Measurements from ENCODE around the gene CDC14B.

Gene CDC14B

GRCh38 chr9:96512240-96512639, 107.4 kb downstream of the CDC14B start:
- DNase-seq (ENCODE audit: low read depth): no peak
- no peak overlapping the region for H3K4me3 ChIP-seq (replicated peaks; ENCODE audit: low read depth, low read length)
- TF ChIP-seq, protein P1, sequence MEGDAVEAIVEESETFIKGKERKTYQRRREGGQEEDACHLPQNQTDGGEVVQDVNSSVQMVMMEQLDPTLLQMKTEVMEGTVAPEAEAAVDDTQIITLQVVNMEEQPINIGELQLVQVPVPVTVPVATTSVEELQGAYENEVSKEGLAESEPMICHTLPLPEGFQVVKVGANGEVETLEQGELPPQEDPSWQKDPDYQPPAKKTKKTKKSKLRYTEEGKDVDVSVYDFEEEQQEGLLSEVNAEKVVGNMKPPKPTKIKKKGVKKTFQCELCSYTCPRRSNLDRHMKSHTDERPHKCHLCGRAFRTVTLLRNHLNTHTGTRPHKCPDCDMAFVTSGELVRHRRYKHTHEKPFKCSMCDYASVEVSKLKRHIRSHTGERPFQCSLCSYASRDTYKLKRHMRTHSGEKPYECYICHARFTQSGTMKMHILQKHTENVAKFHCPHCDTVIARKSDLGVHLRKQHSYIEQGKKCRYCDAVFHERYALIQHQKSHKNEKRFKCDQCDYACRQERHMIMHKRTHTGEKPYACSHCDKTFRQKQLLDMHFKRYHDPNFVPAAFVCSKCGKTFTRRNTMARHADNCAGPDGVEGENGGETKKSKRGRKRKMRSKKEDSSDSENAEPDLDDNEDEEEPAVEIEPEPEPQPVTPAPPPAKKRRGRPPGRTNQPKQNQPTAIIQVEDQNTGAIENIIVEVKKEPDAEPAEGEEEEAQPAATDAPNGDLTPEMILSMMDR (IDR thresholded peaks at IDR 0.05; ENCODE audit: low read length, missing control alignments): no peak

GRCh38 chr9:96510258-96510657, 109.4 kb downstream of the CDC14B start:
- no peak for DNase-seq (ENCODE audit: low read depth)
- TF ChIP-seq, protein P1 (IDR thresholded peaks at IDR 0.05; ENCODE audit: low read length, missing control alignments): no peak
- no peak overlapping the region for H3K4me3 ChIP-seq (replicated peaks; ENCODE audit: low read depth, low read length)

DNA sequence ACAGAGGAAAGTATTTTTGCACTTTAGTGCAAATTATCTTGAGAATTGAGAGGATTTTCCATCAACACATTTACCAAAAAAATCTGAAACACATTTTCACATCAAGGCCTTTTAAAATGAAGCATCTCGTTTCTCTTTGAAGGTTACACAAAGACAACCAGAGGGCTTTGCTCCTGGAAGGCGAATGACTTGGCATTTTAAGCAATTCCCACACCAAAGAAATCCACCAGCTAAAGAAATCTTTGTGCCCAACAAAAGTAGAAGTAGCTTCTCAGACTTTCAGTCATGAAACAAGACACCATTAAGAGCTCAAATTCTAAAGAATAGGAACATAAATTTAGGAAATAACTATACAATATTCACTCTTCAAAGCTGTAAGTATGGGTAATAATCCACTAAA, 109.8 kb downstream of the CDC14B start:
- TF ChIP-seq, protein P1 (IDR thresholded peaks at IDR 0.05; ENCODE audit: low read length, missing control alignments): no peak
- no peak overlapping the region for H3K4me3 ChIP-seq (replicated peaks; ENCODE audit: low read depth, low read length)
- no peak for DNase-seq (ENCODE audit: low read depth)

DNA sequence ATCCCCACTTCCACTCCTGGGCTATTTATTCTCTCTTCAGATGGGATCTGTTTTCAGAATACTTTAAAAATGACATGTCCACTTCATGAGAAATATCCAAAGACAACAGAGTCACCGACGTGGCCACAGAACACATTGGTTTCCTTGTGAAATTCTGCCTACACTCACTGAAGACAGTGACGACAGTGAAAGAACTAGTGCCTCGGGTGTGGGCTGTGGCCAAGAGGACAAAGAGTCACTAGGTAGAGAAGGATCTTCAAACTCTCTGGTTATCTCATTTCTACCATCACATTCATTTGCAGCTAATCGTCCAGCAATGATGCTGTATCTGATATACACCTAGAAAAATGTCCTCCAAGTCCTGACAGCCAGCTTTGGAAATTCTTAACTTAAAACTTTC, 110.6 kb downstream of the CDC14B start:
- no peak for DNase-seq (ENCODE audit: low read depth)
- TF ChIP-seq, protein P1 (IDR thresholded peaks at IDR 0.05; ENCODE audit: low read length, missing control alignments): no peak
- no peak overlapping the region for H3K4me3 ChIP-seq (replicated peaks; ENCODE audit: low read depth, low read length)

DNA sequence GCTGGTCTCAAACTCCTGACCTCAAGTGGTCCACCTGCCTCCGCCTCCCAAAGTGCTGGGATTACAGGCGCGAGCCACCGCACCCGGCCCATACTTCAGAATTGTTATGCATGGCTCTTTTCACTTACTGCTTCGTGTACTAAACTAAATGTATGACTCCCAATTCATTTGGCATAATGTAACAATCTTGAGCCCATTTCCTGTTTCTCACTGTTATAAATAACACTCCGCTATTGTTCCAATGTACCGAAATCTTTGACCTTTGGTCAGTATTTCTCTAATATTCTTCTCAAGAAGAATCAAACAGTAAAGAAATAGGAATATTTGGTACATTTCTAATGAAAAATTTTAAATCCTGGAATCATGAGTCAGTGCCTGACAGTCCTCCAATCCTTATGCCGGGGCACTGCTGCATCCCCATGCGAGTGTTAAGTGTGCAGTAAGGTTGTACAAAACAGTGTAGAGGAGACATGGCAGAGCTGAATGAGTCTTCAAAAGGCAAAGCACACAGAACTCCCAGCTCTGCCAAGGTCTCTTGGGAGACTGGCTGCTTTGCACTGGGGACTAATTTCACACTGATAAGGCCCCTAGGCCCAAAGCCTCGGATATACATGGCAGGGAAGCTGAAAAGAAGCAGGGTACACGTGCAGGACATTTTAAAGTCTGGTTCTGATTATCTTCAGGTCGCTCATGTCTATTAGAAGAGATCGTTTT, 111.3 kb downstream of the CDC14B start:
- DNase-seq (ENCODE audit: low read depth): no peak
- TF ChIP-seq, protein P1 (IDR thresholded peaks at IDR 0.05; ENCODE audit: low read length, missing control alignments): no peak
- H3K4me3 ChIP-seq (replicated peaks; ENCODE audit: low read depth, low read length): no peak overlapping the region

DNA sequence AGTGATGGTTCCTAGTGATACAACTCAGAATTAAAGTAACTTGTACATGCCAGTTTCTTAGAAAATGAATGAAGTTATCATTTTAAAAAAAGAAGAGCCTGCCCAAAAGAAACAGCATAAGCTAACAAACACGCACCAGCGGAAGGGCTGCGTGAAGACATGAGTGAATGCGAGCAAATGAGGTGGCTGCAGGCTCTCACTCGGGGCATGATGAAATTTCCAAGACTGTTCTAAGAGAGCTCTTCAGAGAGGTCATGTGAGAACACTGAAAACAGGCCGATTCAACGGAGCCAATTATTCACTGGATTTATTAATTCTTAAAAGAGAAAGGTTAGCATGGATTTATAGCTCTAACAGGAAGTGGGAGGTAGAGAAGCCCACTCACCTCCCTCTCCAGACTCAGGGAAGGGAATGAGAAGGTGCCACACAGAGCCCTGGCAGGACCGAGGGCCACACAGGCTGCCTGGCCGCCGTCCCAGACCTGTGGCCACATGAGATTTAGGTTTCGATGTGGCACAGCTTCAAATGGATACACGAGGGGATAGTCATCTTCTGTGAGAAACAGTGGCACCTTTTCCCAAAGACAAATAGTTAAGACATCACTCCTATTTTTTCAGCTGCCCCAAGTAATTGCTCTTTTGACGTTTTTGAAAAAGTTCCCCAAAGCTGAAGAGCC, 114.2 kb downstream of the CDC14B start:
- TF ChIP-seq, protein P1 (IDR thresholded peaks at IDR 0.05; ENCODE audit: low read length, missing control alignments): no peak
- DNase-seq (ENCODE audit: low read depth): no peak
- no peak overlapping the region for H3K4me3 ChIP-seq (replicated peaks; ENCODE audit: low read depth, low read length)

Data from fibroblast of pulmonary artery (primary cell).